K562 (cell line): ENCODE measurements around the gene CYTH1. TPM values are rescaled to one million over a fixed set of nuclear protein-coding genes. Genes with fewer than 3 reads are reported as not detected.

ENCODE experiments used
- ATAC-seq: fragments of 200-7000 bp; cut with Tn5 transposase; 3 replicates; pipeline ENCODE4 v1.9.1; 2020; ENCODE audit warnings: moderate library complexity
- BruUV-seq: library from RNA; stranded (reverse); fragments of 400-500 nt; replicated peaks from 2 replicates; lab custom pipeline; 2021; lab: Mats Ljungman, UMichigan
- CTCF ChIA-PET: fragments of 300-600 bp; formaldehyde crosslinking; extraction: SDS; loops from one replicate; lab custom pipeline; 2021; ENCODE audit warnings: low intra/inter-chr PET ratio; lab: Yijun Ruan, JAX
- POLR2A ChIA-PET: fragments of 300-600, 350-650 bp; sonication (Branson Sonifier 250); formaldehyde crosslinking; extraction: SDS; loops from one replicate; lab custom pipeline; 2021; ENCODE audit warnings: antibody characterized with exemption, inconsistent platforms; lab: Yijun Ruan, JAX
- DNase-seq, 4 experiments: peaks; one replicate each; pipeline versions ENCODE4 v3.0.0 to v3.0.0-alpha.2; 2011 to 2018; ENCODE audit warnings: low spot score in 3 of 4, mixed read lengths in 3 of 4; ENCODE audit errors: extremely low read depth in 1 of 4
- FAIRE-seq: peaks from 2 replicates; lab custom pipeline; 2011; peaks lifted over from hg19 to GRCh38; lab: Jason Lieb, UNC
- H2AFZ ChIP-seq: 2 replicates; pipeline ENCODE4 v1.6.0; 2011; ENCODE audit warnings: low read depth, low read length, control low read depth, inconsistent platforms
- H3K27ac ChIP-seq: fragments of 200-600 bp; 3 replicates; pipeline ENCODE4 v1.8.0; 2011; ENCODE audit warnings: low read depth, mild to moderate bottlenecking, control low read depth, inconsistent platforms, low read length, moderate library complexity, mixed read lengths; ENCODE audit errors: extremely low read depth
- H3K27me3 ChIP-seq, 2 experiments: fragments of 300-600 bp in 1 of 2; 2 replicates in 1 of 2; 3 replicates in 1 of 2; pipeline versions ENCODE4 v1.6.0 to v1.8.0; 2011; ENCODE audit warnings: inconsistent platforms in 2 of 2, low read length in 2 of 2, mild to moderate bottlenecking in 1 of 2, mixed read lengths in 1 of 2, moderate library complexity in 1 of 2; ENCODE audit not compliant: control insufficient read depth in 2 of 2, insufficient read depth in 2 of 2
- H3K36me3 ChIP-seq: fragments of 300-600 bp; 3 replicates; pipeline ENCODE4 v1.8.0; 2011; ENCODE audit warnings: mild to moderate bottlenecking, low read length, inconsistent platforms; ENCODE audit not compliant: control insufficient read depth, insufficient read depth
- H3K4me1 ChIP-seq, 2 experiments: fragments of 200-600 bp in 1 of 2; replicated peaks in 1 of 2; 2 replicates in 1 of 2; 3 replicates in 1 of 2; pipeline versions ENCODE4 v1.5.1 to v1.8.0; 2011; ENCODE audit warnings: inconsistent platforms in 2 of 2, low read length in 2 of 2, mild to moderate bottlenecking in 1 of 2, mixed read lengths in 1 of 2, moderate library complexity in 1 of 2; ENCODE audit not compliant: control insufficient read depth in 2 of 2, insufficient read depth in 2 of 2
- H3K4me2 ChIP-seq: 2 replicates; pipeline ENCODE4 v1.6.1; 2011; ENCODE audit warnings: low read length, control low read depth, inconsistent platforms, mixed read lengths; ENCODE audit not compliant: insufficient read depth
- H3K4me3 ChIP-seq: fragments of 200-600 bp; sonication (generic), shearing (Covaris generic); 2 replicates; pipeline ENCODE4 v1.5.1; 2016; ENCODE audit warnings: control low read depth, inconsistent platforms
- H3K79me2 ChIP-seq: fragments of 200-600 bp; 3 replicates; pipeline ENCODE4 v1.8.0; 2011; ENCODE audit warnings: low read length, inconsistent platforms; ENCODE audit not compliant: control insufficient read depth, insufficient read depth
- H3K9ac ChIP-seq, 2 experiments: 2 replicates each; pipeline versions ENCODE4 v1.6.0 to v1.6.1; 2011; ENCODE audit warnings: low read depth in 2 of 2, low read length in 2 of 2, control low read depth in 1 of 2, inconsistent platforms in 1 of 2, mild to moderate bottlenecking in 1 of 2, mixed read lengths in 1 of 2; ENCODE audit not compliant: insufficient read depth in 1 of 2
- H3K9me1 ChIP-seq: one replicate; pipeline ENCODE4 v1.6.0; 2011; ENCODE audit warnings: inconsistent platforms, mild to moderate bottlenecking, low read length, moderate library complexity; ENCODE audit not compliant: control insufficient read depth, insufficient read depth
- H3K9me3 ChIP-seq: replicated peaks from 2 replicates; pipeline ENCODE4 v1.5.1; 2011; ENCODE audit warnings: low read depth, low read length, inconsistent platforms; ENCODE audit not compliant: control insufficient read depth, insufficient read depth
- H4K20me1 ChIP-seq: replicated peaks from 2 replicates; pipeline ENCODE4 v1.6.1; 2011; ENCODE audit warnings: low read length, inconsistent platforms, mixed read lengths; ENCODE audit not compliant: control insufficient read depth, insufficient read depth
- MEIS2 ChIP-seq: fragments of 450-650 bp; IDR thresholded peaks from 2 replicates; pipeline ENCODE4 v1.6.1; 2014; ENCODE audit warnings: mild to moderate bottlenecking; ENCODE audit not compliant: partially characterized antibody
- PKNOX1 ChIP-seq: fragments of 450-650 bp; IDR thresholded peaks from 2 replicates; pipeline ENCODE4 v1.6.1; 2016
- ZNF197 ChIP-seq: fragments of 200-800 bp; sonication (Bioruptor generic); IDR thresholded peaks from 2 replicates; pipeline ENCODE4 v1.6.1; 2016; ENCODE audit warnings: low read depth, missing genetic modification characterization, missing compliant biosample characterization
- WGBS: fragments of 100-300 bp; shearing (Covaris generic); methylation state at CpG from one replicate; pipeline ENCODE4 v1.1.6; 2016; ENCODE audit warnings: low coverage, mixed read lengths; ENCODE audit not compliant: insufficient coverage; ENCODE audit errors: missing lambda C conversion rate; 5-methylcytosine and 5-hydroxymethylcytosine counted together
- in situ Hi-C: fragments of 300-500 bp; cut with MboI; formaldehyde crosslinking; loops from 4 replicates; pipeline ENCODE4 v1.15.0; 2018; ENCODE audit warnings: inconsistent platforms, mixed read lengths
- intact Hi-C: fragments of 100-400 bp; cut with micrococcal nuclease; formaldehyde crosslinking; loops from 2 replicates; pipeline ENCODE4 v1.14.2; 2022
- polyA plus RNA-seq, 8 experiments: library from polyadenylated mRNA; depleted of rRNA in 4 of 8; stranded (reverse) in 5 of 8; unstranded in 3 of 8; fragments of >200 nt; fragmentation: Nextera tagmentation in 2 of 8; fragmentation: Illumina TruSeq in 1 of 8; extraction: Ambion mirVana in 2 of 8; extraction: Trizol in 1 of 8; gene quantifications; 2 replicates each; pipeline versions ENCODE4 v1.2.1 to v1.2.3, GENCODE V29; 2011 to 2014; ENCODE audit warnings: inconsistent platforms in 1 of 8, missing spikeins in 1 of 8
- total RNA-seq, 7 experiments: library from RNA; depleted of rRNA in 6 of 7; stranded (reverse); fragments of >200 nt in 6 of 7; fragmentation: Illumina TruSeq in 2 of 7; extraction: Trizol in 2 of 7; gene quantifications; 2 replicates each; pipeline versions ENCODE4 v1.2.1 to v1.2.3, GENCODE V29; 2011 to 2021; ENCODE audit warnings: low replicate concordance in 1 of 7
- TF ChIP-seq, protein P1 (sequence below), 2 experiments: IDR thresholded peaks in 1 of 2; conservative IDR thresholded peaks in 1 of 2; 2 replicates each; pipeline ENCODE4 v1.6.1; 2016; ENCODE audit warnings: low read depth in 2 of 2, mild to moderate bottlenecking in 1 of 2, missing compliant biosample characterization in 1 of 2, missing genetic modification characterization in 1 of 2, moderate library complexity in 1 of 2

CYTH1 gene
- total and polyA plus RNA-seq, 9 of the 15 experiments (the other 6 are each of a cell fraction or from before 2014, with no cell fraction given): 0.52 to 27.7 (median 16.8) TPM

- TF ChIP-seq ZNF197 (CRISPR knock-in tag) (no peak), MEIS2 (peak; percentile 72), PKNOX1 (0 out of 2 replicates have a peak, but pooled peaks have one; percentile 11)
- TF ChIP-seq, protein P1, sequence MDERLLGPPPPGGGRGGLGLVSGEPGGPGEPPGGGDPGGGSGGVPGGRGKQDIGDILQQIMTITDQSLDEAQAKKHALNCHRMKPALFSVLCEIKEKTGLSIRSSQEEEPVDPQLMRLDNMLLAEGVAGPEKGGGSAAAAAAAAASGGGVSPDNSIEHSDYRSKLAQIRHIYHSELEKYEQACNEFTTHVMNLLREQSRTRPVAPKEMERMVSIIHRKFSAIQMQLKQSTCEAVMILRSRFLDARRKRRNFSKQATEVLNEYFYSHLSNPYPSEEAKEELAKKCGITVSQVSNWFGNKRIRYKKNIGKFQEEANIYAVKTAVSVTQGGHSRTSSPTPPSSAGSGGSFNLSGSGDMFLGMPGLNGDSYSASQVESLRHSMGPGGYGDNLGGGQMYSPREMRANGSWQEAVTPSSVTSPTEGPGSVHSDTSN (CRISPR knock-in tag; IDR thresholded peaks at IDR 0.05; ENCODE audit: low read depth): no peak
- TF ChIP-seq, protein P1 (tag; conservative IDR thresholded peaks at IDR 0.05; ENCODE audit: low read depth): peak; percentile 73
- TF ChIP-seq, all 486 proteins: peak for 3
- FAIRE-seq: no peak
- Histone ChIP-seq H3K36me3 (no peaks in the 10 kb centered on the region), H3K4me1 (peaks cover 0 to 7% of the 10 kb centered on the region in 2 experiments; a peak in 4 of 5 replicates), H3K79me2 (peaks cover 36% of the 10 kb centered on the region), H3K9ac (no peak overlapping the region), H3K9me1 (no peaks in the 10 kb centered on the region), H3K27ac (no peak overlapping the region), H4K20me1 (peaks cover 46% of the 10 kb centered on the region), H3K27me3 (no peaks in the 10 kb centered on the region), H3K4me2 (no peak overlapping the region), H2AFZ (no peak overlapping the region), H3K4me3 (no peak overlapping the region), H3K9me3 (no peaks in the 10 kb centered on the region)
- 9% methylated on average over 1 of the region's 1 CpG for WGBS
- ChIA-PET CTCF (no interaction called here), POLR2A (interaction anchor here (0.6 to 2.1 kb wide), 6 partner anchors 8 to 136 kb away, joined by 3 to 9 read pairs (median 3); no protein-coding TSS in a partner anchor)
- no TSS peak for BruUV-seq
- ATAC-seq: no peak
- DNase-seq: no peak
- in situ Hi-C loops (no loop called here), intact Hi-C loops (no loop called here)
These were observed 66.2 kb downstream of the CYTH1 start for GRCh38 chr17:78715876-78716275.
